NCI-H748 (cell line): ENCODE data around the gene GBP5.
"Not testable (repeated sequence)": the region's sequence is repeated elsewhere in the genome, so short reads cannot be mapped to it uniquely, and the experiment has no call there.

Source experiments
- DNase-seq: peaks from one replicate; lab custom pipeline; 2025; ENCODE audit not compliant: unreplicated experiment; lab: John Stamatoyannopoulos, UW

The GBP5 gene, protein sequence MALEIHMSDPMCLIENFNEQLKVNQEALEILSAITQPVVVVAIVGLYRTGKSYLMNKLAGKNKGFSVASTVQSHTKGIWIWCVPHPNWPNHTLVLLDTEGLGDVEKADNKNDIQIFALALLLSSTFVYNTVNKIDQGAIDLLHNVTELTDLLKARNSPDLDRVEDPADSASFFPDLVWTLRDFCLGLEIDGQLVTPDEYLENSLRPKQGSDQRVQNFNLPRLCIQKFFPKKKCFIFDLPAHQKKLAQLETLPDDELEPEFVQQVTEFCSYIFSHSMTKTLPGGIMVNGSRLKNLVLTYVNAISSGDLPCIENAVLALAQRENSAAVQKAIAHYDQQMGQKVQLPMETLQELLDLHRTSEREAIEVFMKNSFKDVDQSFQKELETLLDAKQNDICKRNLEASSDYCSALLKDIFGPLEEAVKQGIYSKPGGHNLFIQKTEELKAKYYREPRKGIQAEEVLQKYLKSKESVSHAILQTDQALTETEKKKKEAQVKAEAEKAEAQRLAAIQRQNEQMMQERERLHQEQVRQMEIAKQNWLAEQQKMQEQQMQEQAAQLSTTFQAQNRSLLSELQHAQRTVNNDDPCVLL

GRCh38 chr1:89272269-89273041, at the start of gene GBP5:
Gene GBP5 (minus strand): TSS chr1:89272860. CDS start chr1:89269555, 3,305 bp downstream.
- DNase-seq = not testable (repeated sequence)

DNA sequence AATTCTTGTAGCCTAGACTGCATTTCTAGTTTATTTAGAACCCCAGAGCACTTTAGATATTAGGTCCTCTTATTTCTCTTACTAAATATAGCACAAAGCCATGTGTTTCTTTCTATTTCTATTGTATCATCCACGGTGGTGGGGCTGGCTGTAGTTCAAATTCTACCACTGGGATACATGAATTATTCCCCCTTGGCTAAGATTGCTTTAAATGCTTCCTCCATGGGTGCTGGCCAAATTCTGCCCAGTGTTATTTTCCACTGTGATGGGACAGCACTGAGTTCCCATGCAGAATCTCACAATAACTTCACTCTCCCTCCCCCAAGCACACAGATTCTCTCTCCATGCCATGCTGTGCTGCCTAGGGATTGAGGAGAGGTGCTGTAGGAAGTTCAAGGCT, 49.7 kb upstream of the GBP5 start:
- DNase-seq = no peak

DNA sequence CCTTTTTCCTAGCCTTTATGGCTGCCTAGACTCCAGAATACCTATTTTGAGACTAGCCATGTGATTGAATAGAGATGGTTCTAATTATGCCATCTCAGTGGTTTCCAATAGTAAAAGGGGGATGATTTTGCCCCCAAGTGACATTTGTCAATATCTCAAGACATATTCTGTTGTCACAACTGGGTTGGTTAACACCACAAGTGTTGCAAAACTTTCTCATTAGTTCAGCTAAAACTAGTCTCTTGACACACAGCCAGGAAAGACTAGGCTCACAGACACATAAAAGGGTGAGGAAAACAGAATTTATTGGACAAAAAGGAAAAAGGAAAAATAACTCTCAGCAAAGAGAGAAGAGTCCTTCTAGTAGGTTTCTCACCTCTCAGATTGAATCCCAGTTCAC, 39.9 kb upstream of the GBP5 start:
- DNase-seq = no peak

- no peak for DNase-seq
These were observed 39.1 kb upstream of the GBP5 start for GRCh38 chr1:89311757-89312156.

DNA sequence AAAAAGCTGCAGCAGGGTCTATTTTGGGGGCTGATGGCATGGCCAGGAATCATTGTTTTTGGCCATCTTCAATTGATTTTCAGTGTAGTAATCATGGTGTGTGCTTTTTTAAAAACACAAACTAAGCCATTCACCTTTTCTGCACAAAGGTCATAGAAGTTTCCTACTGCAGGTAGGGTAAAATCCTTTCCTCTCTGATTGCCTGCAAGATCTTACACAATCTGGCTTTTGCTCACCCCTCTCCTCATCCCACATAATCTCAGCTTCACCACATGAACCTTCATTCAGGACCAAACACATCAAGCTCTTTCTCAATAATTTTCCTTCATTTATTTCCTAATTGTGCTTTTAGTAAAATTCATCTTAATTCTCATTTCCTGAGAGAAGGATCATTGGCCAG, 38.3 kb upstream of the GBP5 start:
- DNase-seq = no peak

DNA sequence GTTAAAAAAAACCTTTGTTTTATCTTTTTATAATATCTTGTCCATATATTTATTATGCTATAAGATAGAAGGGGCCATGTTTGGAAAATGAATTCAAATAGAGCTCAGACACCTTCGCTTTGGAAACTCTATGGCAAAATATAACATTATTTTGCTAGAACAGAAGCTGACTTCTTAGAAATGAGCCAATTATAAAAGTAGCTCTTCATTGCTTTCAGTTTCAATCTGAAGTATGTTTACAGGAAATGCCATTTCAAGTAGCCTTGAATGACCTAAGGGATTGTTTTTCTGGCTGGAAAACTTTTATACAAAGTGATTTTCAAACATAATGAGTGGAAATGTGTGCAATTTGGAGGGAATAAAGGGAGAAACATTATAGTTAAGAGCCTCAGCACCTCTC, 37.8 kb upstream of the GBP5 start:
- DNase-seq = no peak

- no peak for DNase-seq
These were observed 37.2 kb upstream of the GBP5 start for GRCh38 chr1:89309828-89310227.

GRCh38 chr1:89306273-89306672, 33.6 kb upstream of the GBP5 start:
- no peak for DNase-seq

GRCh38 chr1:89305493-89305892, 32.8 kb upstream of the GBP5 start:
- DNase-seq = no peak

GRCh38 chr1:89304572-89305230, 32.0 kb upstream of the GBP5 start:
- no peak for DNase-seq

DNA sequence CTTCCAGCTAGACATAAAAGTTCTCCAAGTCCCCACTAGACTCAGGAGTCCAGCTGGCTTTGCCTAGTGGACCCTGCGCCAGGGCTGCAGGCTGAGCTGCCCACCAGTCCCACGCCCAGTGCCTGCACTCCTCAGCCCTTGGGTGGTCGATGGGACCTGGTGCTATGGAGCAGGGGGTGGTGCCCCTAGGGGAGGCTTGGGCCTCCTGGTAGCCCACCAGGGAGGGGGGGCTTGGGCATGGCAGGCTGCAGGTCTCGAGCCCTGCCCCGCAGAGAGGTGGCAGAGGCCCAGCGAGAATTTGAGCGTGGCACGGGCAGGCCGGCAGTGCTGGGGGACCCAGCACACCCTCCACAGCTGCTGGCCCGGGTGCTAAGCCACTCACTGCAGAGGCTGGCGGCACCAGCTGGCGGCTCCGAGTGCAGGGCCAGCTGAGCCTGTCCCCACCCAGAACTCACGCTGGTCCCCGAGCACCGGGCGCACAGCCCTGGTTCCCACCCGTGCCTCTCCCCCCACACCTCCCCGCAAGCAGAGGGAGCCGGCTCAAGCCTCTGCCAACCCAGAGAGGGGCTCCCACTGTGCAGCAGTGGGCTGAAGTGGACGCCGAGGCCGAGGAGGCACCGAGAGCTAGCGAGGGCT, 30.2 kb upstream of the GBP5 start:
- no peak for DNase-seq

DNA sequence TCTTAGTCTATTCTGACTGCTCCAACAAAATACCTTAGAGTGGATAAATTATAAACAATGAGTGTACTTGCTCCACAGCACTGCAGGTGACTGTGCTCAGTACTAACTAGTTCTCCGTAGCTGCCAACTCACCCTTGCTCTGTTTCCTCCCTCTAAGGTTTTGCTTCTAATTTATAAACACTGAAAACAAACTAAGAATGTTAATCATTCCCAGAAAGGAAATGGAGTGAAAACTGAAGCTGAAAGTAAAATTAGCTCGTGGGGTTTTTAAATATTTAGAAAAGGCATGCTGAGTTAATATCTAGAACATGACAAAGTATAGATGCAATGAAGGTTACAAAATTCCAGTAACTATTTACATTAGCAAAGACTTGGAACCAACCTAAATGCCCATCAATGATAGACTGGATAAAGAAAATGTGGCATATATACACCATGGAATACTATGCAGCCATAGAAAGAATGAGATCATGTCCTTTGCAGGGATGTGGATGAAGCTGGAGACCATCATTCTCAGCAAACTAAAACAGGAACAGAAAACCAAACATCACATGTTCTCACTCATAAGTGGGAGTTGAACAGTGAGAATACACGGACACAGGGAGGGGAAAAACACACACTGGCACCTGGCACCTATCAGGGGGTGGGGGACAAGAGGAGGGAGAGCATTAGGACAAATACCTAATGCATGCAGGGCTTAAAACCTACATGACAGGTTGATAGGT, 27.2 kb upstream of the GBP5 start:
- DNase-seq = not testable (repeated sequence)

GRCh38 chr1:89298461-89298860, 25.8 kb upstream of the GBP5 start:
- no peak for DNase-seq

DNA sequence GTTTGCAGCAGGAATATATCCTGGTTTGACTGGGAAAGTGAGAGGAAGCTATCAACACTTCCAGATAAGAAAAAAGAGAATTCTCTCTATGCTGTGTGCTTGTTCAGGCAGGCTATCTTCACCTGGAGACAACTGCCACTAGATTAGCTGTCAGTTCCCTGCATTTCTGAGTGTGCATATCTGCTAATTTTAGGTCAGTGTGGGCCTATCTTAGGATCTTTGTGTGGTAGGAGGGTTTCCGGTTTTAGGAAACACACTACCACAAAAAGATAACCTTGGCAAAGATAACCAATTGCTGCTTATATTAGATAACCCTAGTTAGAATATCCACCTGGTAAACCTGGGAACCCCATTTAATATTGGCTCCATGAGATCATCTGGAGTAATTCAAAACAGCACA, 22.5 kb upstream of the GBP5 start:
- no peak for DNase-seq

GRCh38 chr1:89291276-89291675, 18.6 kb upstream of the GBP5 start:
- no peak for DNase-seq

DNA sequence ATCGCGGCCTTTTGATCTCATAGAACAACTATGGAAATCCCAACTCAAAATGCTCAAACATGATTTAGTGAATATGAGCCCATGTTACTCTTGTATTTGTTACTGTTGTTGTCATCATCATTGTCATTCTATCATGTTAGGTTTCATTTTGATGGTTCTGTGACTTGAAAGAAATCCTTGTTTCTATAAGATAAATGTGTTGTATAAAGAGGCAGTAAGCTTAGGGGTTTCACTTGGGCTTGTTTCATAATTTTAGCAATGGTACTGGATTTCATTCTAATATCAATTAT, 15.3 kb upstream of the GBP5 start:
- DNase-seq = no peak

GRCh38 chr1:89287181-89288050, 14.8 kb upstream of the GBP5 start:
- DNase-seq = no peak

DNA sequence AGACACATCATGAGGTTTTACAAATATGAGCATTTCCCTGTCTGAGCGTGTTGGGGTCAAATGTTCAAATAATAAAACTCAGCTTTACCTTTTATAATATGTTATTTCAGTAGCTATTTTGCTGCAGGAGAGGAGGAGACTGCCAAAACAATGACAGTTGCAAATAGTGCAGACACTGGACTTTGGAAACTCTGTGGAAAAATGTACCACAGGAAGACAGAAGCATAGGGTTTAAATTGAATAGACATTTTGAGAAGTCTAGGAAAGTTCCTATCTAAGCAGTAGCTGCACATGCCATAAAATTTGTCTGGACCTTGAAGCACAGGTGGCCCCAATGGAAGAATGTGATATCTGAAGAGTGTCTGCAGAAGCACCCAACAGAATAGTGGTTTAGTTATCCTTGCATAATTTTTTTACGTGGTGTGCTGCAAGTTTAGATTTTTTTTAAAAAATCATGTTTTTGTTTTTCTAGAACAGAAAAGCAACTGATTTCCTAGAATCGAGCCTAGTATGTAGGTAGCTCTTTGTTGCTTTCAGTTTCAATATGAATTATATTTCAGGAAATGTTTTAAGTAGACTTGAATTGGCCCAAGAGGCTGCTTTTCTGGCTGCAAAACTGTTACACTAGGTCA, 14.0 kb upstream of the GBP5 start:
- DNase-seq = no peak

DNA sequence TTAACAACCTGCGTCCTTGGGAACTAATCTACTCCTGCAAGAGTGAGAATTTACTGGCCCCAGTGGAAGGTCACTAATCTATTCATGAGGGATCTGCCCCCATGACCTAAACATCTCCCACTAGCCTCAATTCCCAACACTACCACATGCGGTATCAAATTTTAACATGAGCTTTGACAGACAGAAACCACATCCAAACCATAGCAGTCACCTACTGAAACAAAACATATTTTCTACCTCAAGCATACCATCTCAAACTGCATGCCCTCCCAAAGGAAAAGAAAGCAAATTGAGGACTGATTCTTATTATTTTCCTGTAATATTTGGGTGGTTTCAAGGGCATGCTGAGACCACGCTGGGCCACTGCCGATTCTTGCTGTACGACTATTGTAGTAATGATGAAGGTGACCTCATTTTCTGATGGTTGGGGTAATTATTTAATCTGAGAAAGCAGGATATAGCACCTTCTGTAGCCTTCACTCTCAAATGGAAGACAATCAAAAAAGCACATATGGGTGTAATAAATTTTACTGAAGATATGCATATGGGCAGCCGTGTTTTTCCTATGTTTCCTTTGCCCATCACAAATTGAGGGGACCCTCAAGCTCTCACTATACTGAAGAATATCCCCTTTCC, 13.2 kb upstream of the GBP5 start:
- no peak for DNase-seq
